DMS 273 (cell line): ENCODE measurements around the gene ZNF594.
"Not testable (repeated sequence)": the region's sequence is repeated elsewhere in the genome, so short reads cannot be mapped to it uniquely, and the experiment has no call there.

Experiments used
- DNase-seq: peaks from one replicate; lab custom pipeline; 2025; ENCODE audit not compliant: unreplicated experiment; lab: John Stamatoyannopoulos, UW

The ZNF594 gene

GRCh38 chr17:5203178-5203907 lies 11.7 kb upstream of the ZNF594 start:
- no peak for DNase-seq

- no peak for DNase-seq
Measured at GRCh38 chr17:5201011-5201410, 9.3 kb upstream of the ZNF594 start.

GRCh38 chr17:5200360-5200759 lies 8.7 kb upstream of the ZNF594 start:
- no peak for DNase-seq

- no peak for DNase-seq
Measured at GRCh38 chr17:5198472-5198871, 6.8 kb upstream of the ZNF594 start.

GRCh38 chr17:5194346-5194745 lies 2.7 kb upstream of the ZNF594 start:
- no peak for DNase-seq

GRCh38 chr17:5184288-5184687 lies 7.4 kb downstream of the ZNF594 start:
- DNase-seq = no peak

- DNase-seq = no peak
Measured at GRCh38 chr17:5183410-5183793, 8.3 kb downstream of the ZNF594 start.

GRCh38 chr17:5182597-5183409 lies 8.9 kb downstream of the ZNF594 start:
- DNase-seq = peak; percentile 5

- DNase-seq = peak; percentile 3
Measured at GRCh38 chr17:5181509-5182305, 10.0 kb downstream of the ZNF594 start.

- DNase-seq = no peak
Measured at GRCh38 chr17:5179003-5179402, 12.7 kb downstream of the ZNF594 start.

- DNase-seq = not testable (repeated sequence)
Measured at GRCh38 chr17:5175027-5175426, 16.6 kb downstream of the ZNF594 start.

- DNase-seq = not testable (repeated sequence)
Measured at GRCh38 chr17:5165791-5166564, 25.7 kb downstream of the ZNF594 start.

GRCh38 chr17:5164436-5164835 lies 27.2 kb downstream of the ZNF594 start:
- DNase-seq = no peak

- DNase-seq = not testable (repeated sequence)
Measured at GRCh38 chr17:5161793-5162192, 29.9 kb downstream of the ZNF594 start.

GRCh38 chr17:5160702-5161101 lies 31.0 kb downstream of the ZNF594 start:
- DNase-seq = not testable (repeated sequence)

GRCh38 chr17:5146122-5146521 lies 45.5 kb downstream of the ZNF594 start:
- DNase-seq = not testable (repeated sequence)

- not testable (repeated sequence) for DNase-seq
Measured at GRCh38 chr17:5142877-5143276, 48.8 kb downstream of the ZNF594 start.

GRCh38 chr17:5139458-5139732 lies 52.3 kb downstream of the ZNF594 start:
- DNase-seq = no peak

- no peak for DNase-seq
Measured at GRCh38 chr17:5138616-5139457, 52.8 kb downstream of the ZNF594 start.

- DNase-seq = not testable (repeated sequence)
Measured at GRCh38 chr17:5138198-5138544, 53.5 kb downstream of the ZNF594 start.
